Type B pancreatic cell (in vitro differentiated cells): Measurements from ENCODE around the gene USP10. TPM values are rescaled to one million over a fixed set of nuclear protein-coding genes. Genes with fewer than 3 reads are reported as not detected.

Experiments used
- DNase-seq: peaks from one replicate; pipeline ENCODE4 v3.0.0; 2021; ENCODE audit warnings: mixed read lengths; ENCODE audit not compliant: unreplicated experiment; ENCODE audit errors: extremely low spot score
- H3K27ac Mint-ChIP-seq: 2 replicates; pipeline ENCODE4 v1.8.0; 2021; ENCODE audit warnings: mild to moderate bottlenecking, mixed read lengths
- H3K27me3 Mint-ChIP-seq: 2 replicates; pipeline ENCODE4 v1.8.0; 2021; ENCODE audit warnings: mixed read lengths
- H3K36me3 Mint-ChIP-seq: 2 replicates; pipeline ENCODE4 v1.8.0; 2021; ENCODE audit warnings: mixed read lengths
- H3K4me1 Mint-ChIP-seq: one replicate; pipeline ENCODE4 v1.8.0; 2021; ENCODE audit warnings: mixed read lengths; ENCODE audit not compliant: unreplicated experiment
- H3K4me3 Mint-ChIP-seq: 2 replicates; pipeline ENCODE4 v1.8.0; 2021; ENCODE audit warnings: mild to moderate bottlenecking, mixed read lengths
- H3K9me3 Mint-ChIP-seq: 2 replicates; pipeline ENCODE4 v1.8.0; 2021; ENCODE audit warnings: mixed read lengths
- total RNA-seq: library from RNA; stranded (reverse); gene quantifications from 2 replicates; pipeline ENCODE4 v1.2.1, GENCODE V29; 2021; ENCODE audit warnings: low replicate concordance
- TF ChIP-seq, protein P1 (sequence below): fragments of 200-600 bp; sonication (generic); conservative IDR thresholded peaks from 2 replicates; pipeline ENCODE4 v1.5.0; 2021; ENCODE audit warnings: antibody characterized with exemption, mild to moderate bottlenecking

The USP10 gene
- total RNA-seq, 1 donor from 2014 or later: 110 TPM

DNA sequence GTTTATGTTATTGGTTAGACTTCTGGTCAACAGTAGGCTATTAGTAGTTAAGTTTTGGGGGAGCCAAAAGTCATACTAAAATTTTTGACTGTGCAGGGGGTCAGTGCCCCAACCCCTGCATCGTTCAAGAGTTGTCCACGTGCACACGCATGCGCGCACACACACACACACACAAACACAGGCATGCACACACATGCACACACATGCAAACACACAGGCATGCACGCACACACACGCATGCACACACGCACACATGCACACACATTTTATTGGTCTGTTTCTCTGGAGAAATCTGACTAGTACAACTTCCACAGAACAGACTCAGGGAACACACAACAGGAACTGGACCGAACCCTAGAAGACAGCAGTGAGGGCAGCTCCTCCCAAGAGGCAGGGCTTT, 24.4 kb upstream of the USP10 start:
- Mint-ChIP-seq H3K27ac (no peak overlapping the region), H3K4me1 (peaks cover 8% of the 10 kb centered on the region), H3K36me3 (no peaks in the 10 kb centered on the region), H3K9me3 (no peaks in the 10 kb centered on the region), H3K27me3 (peaks cover 17% of the 10 kb centered on the region), H3K4me3 (no peak overlapping the region)
- DNase-seq: no peak
- TF ChIP-seq, protein P1, sequence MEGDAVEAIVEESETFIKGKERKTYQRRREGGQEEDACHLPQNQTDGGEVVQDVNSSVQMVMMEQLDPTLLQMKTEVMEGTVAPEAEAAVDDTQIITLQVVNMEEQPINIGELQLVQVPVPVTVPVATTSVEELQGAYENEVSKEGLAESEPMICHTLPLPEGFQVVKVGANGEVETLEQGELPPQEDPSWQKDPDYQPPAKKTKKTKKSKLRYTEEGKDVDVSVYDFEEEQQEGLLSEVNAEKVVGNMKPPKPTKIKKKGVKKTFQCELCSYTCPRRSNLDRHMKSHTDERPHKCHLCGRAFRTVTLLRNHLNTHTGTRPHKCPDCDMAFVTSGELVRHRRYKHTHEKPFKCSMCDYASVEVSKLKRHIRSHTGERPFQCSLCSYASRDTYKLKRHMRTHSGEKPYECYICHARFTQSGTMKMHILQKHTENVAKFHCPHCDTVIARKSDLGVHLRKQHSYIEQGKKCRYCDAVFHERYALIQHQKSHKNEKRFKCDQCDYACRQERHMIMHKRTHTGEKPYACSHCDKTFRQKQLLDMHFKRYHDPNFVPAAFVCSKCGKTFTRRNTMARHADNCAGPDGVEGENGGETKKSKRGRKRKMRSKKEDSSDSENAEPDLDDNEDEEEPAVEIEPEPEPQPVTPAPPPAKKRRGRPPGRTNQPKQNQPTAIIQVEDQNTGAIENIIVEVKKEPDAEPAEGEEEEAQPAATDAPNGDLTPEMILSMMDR: no peak

DNA sequence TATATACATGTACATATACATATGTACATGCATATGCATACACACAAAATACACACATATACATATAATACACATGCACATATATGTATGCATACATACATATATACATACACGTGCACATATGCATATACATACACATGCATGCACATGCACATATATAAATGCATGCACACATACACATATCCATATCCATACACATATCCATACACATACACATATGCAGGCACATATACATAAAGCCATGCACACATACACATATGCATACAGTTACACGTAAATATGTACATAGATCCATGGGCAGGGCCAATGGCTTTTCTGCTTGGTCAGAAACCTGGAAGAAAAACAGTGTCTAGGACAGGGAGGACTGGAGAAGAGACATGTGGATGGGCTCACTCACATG, 23.9 kb upstream of the USP10 start:
- no peaks in the 10 kb centered on the region for H3K9me3 Mint-ChIP-seq
- H3K4me1 Mint-ChIP-seq: peaks cover 8% of the 10 kb centered on the region
- no peaks in the 10 kb centered on the region for H3K36me3 Mint-ChIP-seq
- TF ChIP-seq, protein P1: no peak
- H3K27ac Mint-ChIP-seq: no peak overlapping the region
- H3K4me3 Mint-ChIP-seq: no peak overlapping the region
- H3K27me3 Mint-ChIP-seq: peaks cover 21% of the 10 kb centered on the region
- DNase-seq: no peak

DNA sequence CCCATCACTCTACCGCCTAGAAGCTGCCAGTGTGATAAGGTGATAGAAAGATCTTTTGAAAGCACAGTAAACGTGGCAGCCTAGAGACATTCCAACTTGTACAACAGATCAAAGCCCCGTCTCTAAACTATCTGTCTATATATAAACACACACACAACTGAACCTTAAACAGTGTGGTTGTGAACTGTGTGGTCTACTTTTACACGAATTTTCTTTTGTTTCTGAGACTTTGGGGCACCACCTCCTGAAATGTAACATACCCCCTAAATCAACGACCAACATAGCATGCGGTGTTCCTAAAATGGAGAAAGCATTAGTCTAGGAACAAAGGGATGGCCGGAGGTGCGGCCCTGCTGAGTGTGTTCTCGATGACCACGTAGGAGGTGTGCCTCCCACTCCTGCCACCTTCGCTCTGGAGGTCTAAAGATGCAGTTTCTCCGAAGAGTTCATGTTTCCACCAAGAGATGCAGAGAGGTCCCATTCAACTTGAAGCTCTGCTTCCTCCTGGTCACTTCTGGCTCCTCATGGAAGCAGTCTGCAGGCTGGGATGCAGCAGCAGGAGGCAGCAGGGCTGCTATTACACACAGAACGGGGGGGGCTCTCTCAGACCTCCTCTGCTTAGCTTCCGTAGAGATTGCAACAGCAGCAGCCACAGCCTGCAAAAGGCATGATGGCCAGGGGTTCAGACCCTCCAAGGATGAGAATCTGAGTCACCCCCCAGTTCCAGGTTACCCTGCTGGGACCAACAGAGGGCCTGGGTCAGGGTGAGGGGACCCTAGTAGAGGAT, 22.6 kb upstream of the USP10 start:
- Mint-ChIP-seq H3K36me3 (no peaks in the 10 kb centered on the region), H3K27ac (no peak overlapping the region)
- no peak for DNase-seq

DNA sequence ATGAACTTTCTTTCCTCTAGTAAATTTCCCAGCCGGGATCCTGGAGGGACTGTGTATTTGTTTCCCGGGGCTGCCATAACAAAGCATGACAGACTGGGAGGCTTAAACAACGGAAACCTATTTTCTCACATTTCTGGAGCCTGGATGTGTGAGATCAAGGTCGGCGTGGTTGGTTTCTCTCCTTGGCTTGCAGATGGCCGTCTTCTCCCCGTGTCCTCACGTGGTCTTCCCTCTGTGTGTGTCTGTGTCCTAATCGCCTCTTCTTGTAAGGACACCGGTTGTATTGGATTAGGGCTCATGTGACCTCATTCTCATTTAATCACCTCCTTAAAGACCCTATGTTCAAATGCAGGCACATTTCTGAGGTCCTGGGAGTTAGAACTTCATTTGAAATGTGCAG, 22.0 kb upstream of the USP10 start:
- TF ChIP-seq, protein P1: no peak
- Mint-ChIP-seq H3K36me3 (no peaks in the 10 kb centered on the region), H3K27ac (no peak overlapping the region), H3K4me1 (peaks cover 8% of the 10 kb centered on the region), H3K9me3 (no peaks in the 10 kb centered on the region), H3K4me3 (no peak overlapping the region), H3K27me3 (peaks cover 21% of the 10 kb centered on the region)
- no peak for DNase-seq

More for the DNA sequence above, 22.6 kb upstream of the USP10 start:
- TF ChIP-seq, protein P1: no peak
- Mint-ChIP-seq H3K4me1 (peaks cover 8% of the 10 kb centered on the region), H3K27me3 (peaks cover 21% of the 10 kb centered on the region), H3K9me3 (no peaks in the 10 kb centered on the region), H3K4me3 (no peak overlapping the region)

DNA sequence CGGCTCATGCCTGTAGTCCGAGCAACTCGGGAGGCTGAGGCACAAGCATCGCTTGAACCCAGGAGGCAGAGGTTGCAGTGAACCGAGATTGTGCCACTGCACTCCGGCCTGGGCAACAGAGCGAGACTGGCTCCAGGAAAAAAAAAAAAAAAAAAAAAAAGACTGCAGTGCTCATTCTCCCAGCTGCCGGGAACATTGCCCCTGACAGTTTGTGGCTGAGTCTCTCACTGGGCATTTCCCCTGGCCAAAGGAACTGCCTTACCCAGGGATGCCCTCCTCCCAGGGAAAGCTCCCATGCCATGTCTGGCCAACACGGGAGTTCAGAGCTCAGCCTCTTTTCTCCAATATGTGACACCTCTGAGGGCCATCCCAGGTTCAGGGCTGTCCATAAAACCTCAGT, 21.3 kb upstream of the USP10 start:
- Mint-ChIP-seq H3K9me3 (no peaks in the 10 kb centered on the region), H3K36me3 (no peaks in the 10 kb centered on the region), H3K4me1 (peaks cover 8% of the 10 kb centered on the region), H3K27me3 (peaks cover 23% of the 10 kb centered on the region), H3K4me3 (no peak overlapping the region), H3K27ac (no peak overlapping the region)
- no peak for DNase-seq
- TF ChIP-seq, protein P1: no peak
